GM23338 (cell line): ENCODE results near the gene STAT5B.

ENCODE experiments used
- CREB1 ChIP-seq: fragments of 250-450 bp; sonication (Bioruptor Pico); IDR thresholded peaks from 2 replicates; pipeline ENCODE4 v1.5.0; 2020; ENCODE audit warnings: low read depth, mild to moderate bottlenecking, moderate library complexity
- CTCF ChIP-seq, 2 experiments: fragments of 200-600 bp in 1 of 2; sonication (generic) in 1 of 2; conservative IDR thresholded peaks; 2 replicates each; pipeline versions ENCODE4 v1.5.1 to v1.6.1; 2016 to 2017; ENCODE audit warnings: antibody characterized with exemption in 2 of 2, low read depth in 2 of 2, mild to moderate bottlenecking in 2 of 2, moderate library complexity in 1 of 2
- EZH2 ChIP-seq: fragments of 200-600 bp; sonication (generic); IDR thresholded peaks from one replicate; pipeline ENCODE4 v1.8.0; 2017; ENCODE audit warnings: antibody characterized with exemption, mild to moderate bottlenecking, low read depth; ENCODE audit not compliant: unreplicated experiment
- EZH2phosphoT487 ChIP-seq: fragments of 200-600 bp; sonication (generic); IDR thresholded peaks from one replicate; pipeline ENCODE4 v1.8.1; 2018; ENCODE audit warnings: antibody characterized with exemption; ENCODE audit not compliant: unreplicated experiment
- NANOG ChIP-seq: IDR thresholded peaks from 2 replicates; pipeline ENCODE4 v1.6.1; 2016; ENCODE audit warnings: antibody characterized with exemption, borderline replicate concordance
- POLR2AphosphoS5 ChIP-seq: IDR thresholded peaks from 2 replicates; pipeline ENCODE4 v1.6.1; 2016; ENCODE audit warnings: antibody characterized with exemption, low read depth
- REST ChIP-seq: IDR thresholded peaks from one replicate; pipeline ENCODE4 v1.6.1; 2018; ENCODE audit warnings: antibody characterized with exemption; ENCODE audit not compliant: unreplicated experiment
- ZNF114 ChIP-seq: fragments of 250-450 bp; sonication (Bioruptor Pico); IDR thresholded peaks from 2 replicates; pipeline ENCODE4 v1.5.0; 2020; ENCODE audit warnings: mild to moderate bottlenecking, moderate library complexity
- ZNF462 ChIP-seq: fragments of 250-450 bp; sonication (Bioruptor Pico); IDR thresholded peaks from 2 replicates; pipeline ENCODE4 v1.5.0; 2020; ENCODE audit warnings: mild to moderate bottlenecking, moderate library complexity

- TF ChIP-seq CREB1 (CRISPR knock-in tag) (no peak), POLR2AphosphoS5 (no peak), CTCF (conservative IDR thresholded peaks at IDR 0.05; ENCODE audit: low read depth in 2 of 2) (no peak), REST (no peak), EZH2 (no peak), ZNF462 (no peak), EZH2phosphoT487 (no peak), NANOG (no peak), ZNF114 (CRISPR knock-in tag) (no peak)
Observed at GRCh38 chr17:42178817-42179216, 97.4 kb downstream of the STAT5B start.
